Neural cell (in vitro differentiated cells): ENCODE measurements around the gene SRPX2. TPM values are rescaled to one million over a fixed set of nuclear protein-coding genes. Genes with fewer than 3 reads are reported as not detected.

ENCODE experiments used
- H2AFZ ChIP-seq: fragments of 200-600, 300-800 bp; sonication (generic), shearing (Covaris generic); 2 replicates; pipeline ENCODE4 v1.6.0; 2014; ENCODE audit warnings: low read depth, mild to moderate bottlenecking, antibody characterized with exemption, low read length, moderate library complexity
- H3F3A ChIP-seq: fragments of 200-600 bp; shearing (Covaris generic); 2 replicates; pipeline ENCODE4 v1.6.1; 2016; ENCODE audit warnings: mild to moderate bottlenecking, moderate library complexity, mixed read lengths, antibody characterized with exemption, low read length; ENCODE audit not compliant: insufficient read depth, poor library complexity, severe bottlenecking
- H3K27ac ChIP-seq: fragments of 200-600, 300-800 bp; sonication (generic), shearing (Covaris generic); 2 replicates; pipeline ENCODE4 v1.5.1; 2014; ENCODE audit warnings: mild to moderate bottlenecking, low read length, moderate library complexity
- H3K27me3 ChIP-seq: fragments of 300-800, 200-600 bp; sonication (generic), shearing (Covaris generic); 2 replicates; pipeline ENCODE4 v1.6.0; 2014; ENCODE audit warnings: mild to moderate bottlenecking, low read depth, low read length, moderate library complexity; ENCODE audit not compliant: insufficient read depth
- H3K36me3 ChIP-seq: fragments of 300-800, 200-600 bp; sonication (generic), shearing (Covaris generic); 2 replicates; pipeline ENCODE4 v1.5.1; 2014; ENCODE audit warnings: mild to moderate bottlenecking, antibody characterized with exemption, low read length, moderate library complexity; ENCODE audit not compliant: insufficient read depth
- H3K4me2 ChIP-seq: fragments of 300-800, 200-600 bp; sonication (generic), shearing (Covaris generic); 2 replicates; pipeline ENCODE4 v1.6.0; 2014; ENCODE audit warnings: mild to moderate bottlenecking, low read length
- H3K4me3 ChIP-seq: fragments of 300-800, 200-600 bp; sonication (generic), shearing (Covaris generic); 2 replicates; pipeline ENCODE4 v1.5.1; 2014; ENCODE audit warnings: mild to moderate bottlenecking, low read length, moderate library complexity
- H3K79me2 ChIP-seq: fragments of 200-600 bp; shearing (Covaris generic); replicated peaks from 2 replicates; pipeline ENCODE4 v1.6.0; 2014; ENCODE audit warnings: mild to moderate bottlenecking, low read length, moderate library complexity; ENCODE audit not compliant: insufficient read depth
- H3K9ac ChIP-seq: fragments of 300-800, 200-600 bp; sonication (generic), shearing (Covaris generic); 2 replicates; pipeline ENCODE4 v1.6.1; 2016; ENCODE audit warnings: mild to moderate bottlenecking, low read length, mixed read lengths
- H3K9me2 ChIP-seq: fragments of 200-600 bp; shearing (Covaris generic); 2 replicates; pipeline ENCODE4 v1.6.1; 2016; ENCODE audit warnings: mild to moderate bottlenecking, low read length, mixed read lengths; ENCODE audit not compliant: insufficient read depth
- H3K9me3 ChIP-seq: fragments of 200-600, 300-800 bp; sonication (generic), shearing (Covaris generic); 2 replicates; pipeline ENCODE4 v1.6.1; 2016; ENCODE audit warnings: mild to moderate bottlenecking, mixed run types, low read length, moderate library complexity, mixed read lengths
- H4K20me1 ChIP-seq: fragments of 200-600 bp; shearing (Covaris generic); 2 replicates; pipeline ENCODE4 v1.6.1; 2016; ENCODE audit warnings: mild to moderate bottlenecking, mixed run types; ENCODE audit not compliant: insufficient read depth
- EP300 ChIP-seq: fragments of 450-650 bp; conservative IDR thresholded peaks from 2 replicates; pipeline ENCODE4 v1.6.1; 2014; ENCODE audit warnings: antibody characterized with exemption, mild to moderate bottlenecking, moderate library complexity; ENCODE audit not compliant: poor library complexity, severe bottlenecking
- EZH2 ChIP-seq: fragments of 200-600, 300-800 bp; shearing (Covaris generic), sonication (generic); IDR thresholded peaks from 2 replicates; pipeline ENCODE4 v1.6.1; 2014; ENCODE audit warnings: antibody characterized with exemption, low read length, borderline replicate concordance, mild to moderate bottlenecking; ENCODE audit not compliant: insufficient read depth, poor library complexity, severe bottlenecking
- MXI1 ChIP-seq: fragments of 450-650 bp; conservative IDR thresholded peaks from 2 replicates; pipeline ENCODE4 v1.6.1; 2014; ENCODE audit warnings: antibody characterized with exemption, mild to moderate bottlenecking; ENCODE audit not compliant: poor library complexity, severe bottlenecking
- POLR2AphosphoS5 ChIP-seq: IDR thresholded peaks from 2 replicates; pipeline ENCODE4 v1.6.1; 2012
- RAD21 ChIP-seq: fragments of 450-650 bp; conservative IDR thresholded peaks from 2 replicates; pipeline ENCODE4 v1.6.1; 2014; ENCODE audit warnings: antibody characterized with exemption, mild to moderate bottlenecking, moderate library complexity
- SMC3 ChIP-seq: fragments of 450-650 bp; conservative IDR thresholded peaks from 2 replicates; pipeline ENCODE4 v1.6.1; 2014; ENCODE audit warnings: antibody characterized with exemption, mild to moderate bottlenecking, moderate library complexity; ENCODE audit not compliant: poor library complexity
- TAF1 ChIP-seq: IDR thresholded peaks from 2 replicates; pipeline ENCODE4 v1.6.1; 2012; ENCODE audit warnings: low read depth
- polyA plus RNA-seq: library from polyadenylated mRNA; depleted of rRNA; stranded (reverse); fragments of >200 nt; gene quantifications from 2 replicates; pipeline ENCODE4 v1.2.3, GENCODE V29; 2014
- TF ChIP-seq, protein P1 (sequence below): fragments of 450-650 bp; IDR thresholded peaks from 2 replicates; pipeline ENCODE4 v1.5.1; 2014; ENCODE audit warnings: antibody characterized with exemption, mild to moderate bottlenecking, moderate library complexity; ENCODE audit not compliant: poor library complexity, severe bottlenecking
- TF ChIP-seq, protein P2 (sequence below): IDR thresholded peaks from 2 replicates; pipeline ENCODE4 v1.6.1; 2012; ENCODE audit warnings: borderline replicate concordance

SRPX2 gene
- polyA plus RNA-seq, 1 donor from 2014 or later, result 0.59 TPM

DNA sequence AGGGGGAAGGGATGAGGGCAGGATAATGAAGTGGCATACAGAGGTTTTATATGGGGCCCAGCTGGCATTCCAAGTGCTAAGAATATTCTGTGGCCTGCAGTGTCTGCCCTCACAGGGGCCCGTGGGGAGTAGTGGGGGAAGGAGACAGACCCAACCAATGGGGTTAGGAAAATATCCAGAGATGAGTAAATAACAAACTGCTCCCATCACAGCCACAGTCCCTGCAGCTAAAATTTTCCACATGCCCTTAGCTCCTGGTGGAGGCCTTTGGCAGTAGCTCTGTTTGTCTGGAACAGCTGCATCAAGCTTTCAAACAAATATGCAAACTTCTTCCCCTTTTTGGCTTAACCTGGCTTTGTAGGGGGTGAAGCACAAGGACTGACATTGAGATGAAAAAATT lies 3.1 kb downstream of the SRPX2 start:
- Histone ChIP-seq H3K79me2 (no peaks in the 10 kb centered on the region), H3K27me3 (no peaks in the 10 kb centered on the region), H3K4me3 (no peak overlapping the region), H3K9me3 (no peaks in the 10 kb centered on the region), H3K9me2 (no peaks in the 10 kb centered on the region), H3K36me3 (no peaks in the 10 kb centered on the region), H3K4me2 (no peak overlapping the region), H3K9ac (no peak overlapping the region), H3K27ac (no peak overlapping the region), H2AFZ (no peak overlapping the region), H4K20me1 (no peaks in the 10 kb centered on the region), H3F3A (no peaks in the 10 kb centered on the region)
- TF ChIP-seq EZH2 (no peak), POLR2AphosphoS5 (no peak)

DNA sequence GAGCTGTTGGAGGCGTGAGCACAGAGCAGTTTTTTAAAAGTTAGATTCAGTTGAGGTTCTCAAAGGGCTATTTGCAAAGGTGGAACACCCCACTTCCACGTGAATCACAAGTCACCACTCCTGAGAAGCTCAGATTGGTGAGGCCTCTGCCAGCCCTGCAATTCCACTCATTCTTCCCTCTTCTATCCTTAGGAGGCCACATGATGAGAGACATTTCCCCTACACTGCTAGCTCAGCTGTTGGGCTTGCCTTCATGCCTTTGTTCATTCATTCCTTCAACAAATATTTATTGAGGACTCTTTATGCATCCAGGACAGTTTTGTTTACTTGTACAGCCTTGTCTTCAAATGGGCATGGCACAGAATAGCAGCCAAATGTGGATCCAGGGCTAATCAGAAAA lies 3.7 kb downstream of the SRPX2 start:
- Histone ChIP-seq H3F3A (no peaks in the 10 kb centered on the region), H3K27ac (no peak overlapping the region), H3K27me3 (no peaks in the 10 kb centered on the region), H3K9me2 (no peaks in the 10 kb centered on the region), H3K4me2 (no peak overlapping the region), H3K9me3 (no peaks in the 10 kb centered on the region), H3K79me2 (no peaks in the 10 kb centered on the region), H4K20me1 (no peaks in the 10 kb centered on the region), H3K9ac (no peak overlapping the region), H2AFZ (no peak overlapping the region), H3K4me3 (no peak overlapping the region), H3K36me3 (no peaks in the 10 kb centered on the region)
- TF ChIP-seq POLR2AphosphoS5 (no peak), RAD21 (no peak), SMC3 (no peak), EZH2 (no peak), TAF1 (no peak), MXI1 (no peak), EP300 (no peak)
- TF ChIP-seq, protein P1, sequence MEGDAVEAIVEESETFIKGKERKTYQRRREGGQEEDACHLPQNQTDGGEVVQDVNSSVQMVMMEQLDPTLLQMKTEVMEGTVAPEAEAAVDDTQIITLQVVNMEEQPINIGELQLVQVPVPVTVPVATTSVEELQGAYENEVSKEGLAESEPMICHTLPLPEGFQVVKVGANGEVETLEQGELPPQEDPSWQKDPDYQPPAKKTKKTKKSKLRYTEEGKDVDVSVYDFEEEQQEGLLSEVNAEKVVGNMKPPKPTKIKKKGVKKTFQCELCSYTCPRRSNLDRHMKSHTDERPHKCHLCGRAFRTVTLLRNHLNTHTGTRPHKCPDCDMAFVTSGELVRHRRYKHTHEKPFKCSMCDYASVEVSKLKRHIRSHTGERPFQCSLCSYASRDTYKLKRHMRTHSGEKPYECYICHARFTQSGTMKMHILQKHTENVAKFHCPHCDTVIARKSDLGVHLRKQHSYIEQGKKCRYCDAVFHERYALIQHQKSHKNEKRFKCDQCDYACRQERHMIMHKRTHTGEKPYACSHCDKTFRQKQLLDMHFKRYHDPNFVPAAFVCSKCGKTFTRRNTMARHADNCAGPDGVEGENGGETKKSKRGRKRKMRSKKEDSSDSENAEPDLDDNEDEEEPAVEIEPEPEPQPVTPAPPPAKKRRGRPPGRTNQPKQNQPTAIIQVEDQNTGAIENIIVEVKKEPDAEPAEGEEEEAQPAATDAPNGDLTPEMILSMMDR, result no peak
- TF ChIP-seq, protein P2, sequence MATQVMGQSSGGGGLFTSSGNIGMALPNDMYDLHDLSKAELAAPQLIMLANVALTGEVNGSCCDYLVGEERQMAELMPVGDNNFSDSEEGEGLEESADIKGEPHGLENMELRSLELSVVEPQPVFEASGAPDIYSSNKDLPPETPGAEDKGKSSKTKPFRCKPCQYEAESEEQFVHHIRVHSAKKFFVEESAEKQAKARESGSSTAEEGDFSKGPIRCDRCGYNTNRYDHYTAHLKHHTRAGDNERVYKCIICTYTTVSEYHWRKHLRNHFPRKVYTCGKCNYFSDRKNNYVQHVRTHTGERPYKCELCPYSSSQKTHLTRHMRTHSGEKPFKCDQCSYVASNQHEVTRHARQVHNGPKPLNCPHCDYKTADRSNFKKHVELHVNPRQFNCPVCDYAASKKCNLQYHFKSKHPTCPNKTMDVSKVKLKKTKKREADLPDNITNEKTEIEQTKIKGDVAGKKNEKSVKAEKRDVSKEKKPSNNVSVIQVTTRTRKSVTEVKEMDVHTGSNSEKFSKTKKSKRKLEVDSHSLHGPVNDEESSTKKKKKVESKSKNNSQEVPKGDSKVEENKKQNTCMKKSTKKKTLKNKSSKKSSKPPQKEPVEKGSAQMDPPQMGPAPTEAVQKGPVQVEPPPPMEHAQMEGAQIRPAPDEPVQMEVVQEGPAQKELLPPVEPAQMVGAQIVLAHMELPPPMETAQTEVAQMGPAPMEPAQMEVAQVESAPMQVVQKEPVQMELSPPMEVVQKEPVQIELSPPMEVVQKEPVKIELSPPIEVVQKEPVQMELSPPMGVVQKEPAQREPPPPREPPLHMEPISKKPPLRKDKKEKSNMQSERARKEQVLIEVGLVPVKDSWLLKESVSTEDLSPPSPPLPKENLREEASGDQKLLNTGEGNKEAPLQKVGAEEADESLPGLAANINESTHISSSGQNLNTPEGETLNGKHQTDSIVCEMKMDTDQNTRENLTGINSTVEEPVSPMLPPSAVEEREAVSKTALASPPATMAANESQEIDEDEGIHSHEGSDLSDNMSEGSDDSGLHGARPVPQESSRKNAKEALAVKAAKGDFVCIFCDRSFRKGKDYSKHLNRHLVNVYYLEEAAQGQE, result no peak
